ENCODE measurements around the gene SAFB.

Gene SAFB

DNA sequence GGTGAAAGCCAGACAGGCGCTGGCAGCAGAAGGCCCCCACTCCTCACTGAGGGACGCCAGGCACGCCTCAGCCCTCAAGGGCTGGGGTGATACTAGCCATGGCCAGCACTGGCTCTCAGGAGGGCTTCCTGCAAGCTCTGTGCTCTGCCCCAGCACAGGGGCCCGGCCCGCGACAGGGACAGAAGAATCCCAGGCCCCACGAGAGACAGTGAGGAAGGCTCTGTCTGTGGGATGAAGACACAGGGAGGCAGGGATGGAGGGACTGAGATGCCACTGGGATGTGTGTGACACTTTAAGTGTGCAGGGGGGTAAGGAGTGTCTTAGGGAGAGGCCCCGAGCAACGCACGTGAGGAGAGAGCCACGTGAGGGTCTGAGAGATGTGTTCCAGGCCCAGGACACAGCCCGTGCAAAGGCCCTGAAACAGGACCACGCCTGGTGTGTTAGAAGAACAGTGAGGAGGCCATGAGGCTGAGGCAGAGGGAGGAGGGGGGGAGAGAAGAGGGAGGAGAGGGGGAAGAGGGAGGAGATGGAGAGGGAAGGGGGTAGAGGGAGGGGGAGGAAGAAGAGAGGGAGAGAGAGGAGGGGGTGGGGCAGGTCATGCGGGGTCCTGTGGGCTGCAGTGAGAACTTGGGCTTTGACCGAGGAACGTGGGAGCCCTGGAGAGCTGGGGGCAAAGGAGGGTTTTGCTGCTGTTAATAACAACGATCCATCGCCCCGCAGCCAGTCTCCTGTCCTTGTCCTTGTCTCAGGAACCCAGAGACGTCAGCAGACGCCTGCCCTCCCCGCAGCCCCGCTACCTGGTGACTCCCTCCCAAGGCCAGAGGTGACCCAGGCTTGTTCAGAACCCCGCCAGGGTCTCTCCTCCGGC lies 74.4 kb downstream of the SAFB start:
- Histone ChIP-seq H3K36me3 (ENCODE audit: insufficient read depth, low read length) (peaks cover 78% of the 10 kb centered on the region), H3K4me2 (ENCODE audit: insufficient read depth, low read length) (no peak overlapping the region), H2AFZ (ENCODE audit: low read depth, low read length) (no peak overlapping the region), H3K27ac (ENCODE audit: low read length) (no peak overlapping the region), H4K20me1 (ENCODE audit: insufficient read depth, low read length) (peaks cover 74% of the 10 kb centered on the region), H3K4me3 (ENCODE audit: low read depth in 1 of 2, low read length in 2 of 2) (no peak overlapping the region), H3K4me1 (ENCODE audit: insufficient read depth, low read length) (peaks cover 17% of the 10 kb centered on the region), H3K9me3 (ENCODE audit: insufficient read depth, low read length, severe bottlenecking) (no peaks in the 10 kb centered on the region), H3K27me3 (ENCODE audit: insufficient read depth, low read length, poor library complexity) (no peaks in the 10 kb centered on the region), H3K9ac (ENCODE audit: low read depth, low read length) (no peak overlapping the region), H3K79me2 (ENCODE audit: insufficient read depth, low read length) (peaks cover 55% of the 10 kb centered on the region)
- peak; percentile 19 for ATAC-seq (ENCODE audit: insufficient read depth, low read depth)
- TF ChIP-seq, protein P1, sequence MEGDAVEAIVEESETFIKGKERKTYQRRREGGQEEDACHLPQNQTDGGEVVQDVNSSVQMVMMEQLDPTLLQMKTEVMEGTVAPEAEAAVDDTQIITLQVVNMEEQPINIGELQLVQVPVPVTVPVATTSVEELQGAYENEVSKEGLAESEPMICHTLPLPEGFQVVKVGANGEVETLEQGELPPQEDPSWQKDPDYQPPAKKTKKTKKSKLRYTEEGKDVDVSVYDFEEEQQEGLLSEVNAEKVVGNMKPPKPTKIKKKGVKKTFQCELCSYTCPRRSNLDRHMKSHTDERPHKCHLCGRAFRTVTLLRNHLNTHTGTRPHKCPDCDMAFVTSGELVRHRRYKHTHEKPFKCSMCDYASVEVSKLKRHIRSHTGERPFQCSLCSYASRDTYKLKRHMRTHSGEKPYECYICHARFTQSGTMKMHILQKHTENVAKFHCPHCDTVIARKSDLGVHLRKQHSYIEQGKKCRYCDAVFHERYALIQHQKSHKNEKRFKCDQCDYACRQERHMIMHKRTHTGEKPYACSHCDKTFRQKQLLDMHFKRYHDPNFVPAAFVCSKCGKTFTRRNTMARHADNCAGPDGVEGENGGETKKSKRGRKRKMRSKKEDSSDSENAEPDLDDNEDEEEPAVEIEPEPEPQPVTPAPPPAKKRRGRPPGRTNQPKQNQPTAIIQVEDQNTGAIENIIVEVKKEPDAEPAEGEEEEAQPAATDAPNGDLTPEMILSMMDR (IDR thresholded peaks at IDR 0.05; ENCODE audit: borderline replicate concordance, extremely low read depth, low read length, poor library complexity, severe bottlenecking): no peak
- no peak for TF ChIP-seq EZH2 (IDR thresholded peaks at IDR 0.05; ENCODE audit: borderline replicate concordance, low read depth, low read length, severe bottlenecking)
- no peak for DNase-seq

DNA sequence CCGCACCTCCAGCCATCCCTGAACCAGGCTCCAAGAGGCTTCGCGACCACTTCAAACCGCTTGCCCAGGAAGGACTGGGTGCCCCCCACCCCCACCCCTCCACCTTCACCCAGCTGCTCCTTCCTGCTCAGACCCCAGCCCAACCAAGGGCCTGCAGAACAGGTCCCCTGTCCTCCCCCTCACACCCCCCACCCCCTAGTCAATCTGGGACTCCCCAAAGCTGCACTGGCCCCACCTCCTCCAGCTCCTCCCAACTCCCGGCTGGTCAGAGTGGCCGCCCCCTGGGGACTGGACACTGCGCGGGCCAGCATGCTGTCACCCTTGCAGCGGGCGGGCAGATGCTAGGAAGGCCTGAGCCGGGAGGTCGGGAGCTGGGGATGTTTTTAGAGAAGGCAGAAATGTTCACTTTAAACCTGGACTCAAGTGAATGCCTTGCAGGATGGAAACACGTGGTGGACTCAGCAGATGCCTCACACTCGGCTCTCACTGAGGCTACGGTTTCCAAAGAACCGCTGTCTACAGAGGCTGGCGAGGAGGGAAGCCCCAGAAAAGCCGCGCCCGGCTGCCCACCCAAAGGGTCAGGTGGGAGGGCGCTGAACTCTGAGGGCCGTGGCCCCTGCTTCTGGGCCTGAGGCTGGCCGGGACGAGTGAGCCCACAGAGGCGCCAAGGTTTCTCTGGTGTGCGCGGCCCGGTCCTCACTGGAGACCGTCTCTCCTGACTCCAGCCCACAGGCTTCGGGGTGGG lies 75.2 kb downstream of the SAFB start:
- Histone ChIP-seq H3K79me2 (ENCODE audit: insufficient read depth, low read length) (peaks cover 47% of the 10 kb centered on the region), H3K27ac (ENCODE audit: low read length) (no peak overlapping the region), H3K4me2 (ENCODE audit: insufficient read depth, low read length) (no peak overlapping the region), H3K36me3 (ENCODE audit: insufficient read depth, low read length) (peaks cover 71% of the 10 kb centered on the region), H3K27me3 (ENCODE audit: insufficient read depth, low read length, poor library complexity) (no peaks in the 10 kb centered on the region), H3K9me3 (ENCODE audit: insufficient read depth, low read length, severe bottlenecking) (no peaks in the 10 kb centered on the region), H3K4me3 (ENCODE audit: low read depth in 1 of 2, low read length in 2 of 2) (no peak overlapping the region), H4K20me1 (ENCODE audit: insufficient read depth, low read length) (peaks cover 66% of the 10 kb centered on the region), H3K4me1 (ENCODE audit: insufficient read depth, low read length) (peaks cover 9% of the 10 kb centered on the region), H2AFZ (ENCODE audit: low read depth, low read length) (no peak overlapping the region), H3K9ac (ENCODE audit: low read depth, low read length) (no peak overlapping the region)
- TF ChIP-seq, protein P1 (IDR thresholded peaks at IDR 0.05; ENCODE audit: borderline replicate concordance, extremely low read depth, low read length, poor library complexity, severe bottlenecking): no peak
- no peak for TF ChIP-seq EZH2 (IDR thresholded peaks at IDR 0.05; ENCODE audit: borderline replicate concordance, low read depth, low read length, severe bottlenecking)
- DNase-seq (no peak), ATAC-seq (ENCODE audit: insufficient read depth, low read depth) (no peak)

DNA sequence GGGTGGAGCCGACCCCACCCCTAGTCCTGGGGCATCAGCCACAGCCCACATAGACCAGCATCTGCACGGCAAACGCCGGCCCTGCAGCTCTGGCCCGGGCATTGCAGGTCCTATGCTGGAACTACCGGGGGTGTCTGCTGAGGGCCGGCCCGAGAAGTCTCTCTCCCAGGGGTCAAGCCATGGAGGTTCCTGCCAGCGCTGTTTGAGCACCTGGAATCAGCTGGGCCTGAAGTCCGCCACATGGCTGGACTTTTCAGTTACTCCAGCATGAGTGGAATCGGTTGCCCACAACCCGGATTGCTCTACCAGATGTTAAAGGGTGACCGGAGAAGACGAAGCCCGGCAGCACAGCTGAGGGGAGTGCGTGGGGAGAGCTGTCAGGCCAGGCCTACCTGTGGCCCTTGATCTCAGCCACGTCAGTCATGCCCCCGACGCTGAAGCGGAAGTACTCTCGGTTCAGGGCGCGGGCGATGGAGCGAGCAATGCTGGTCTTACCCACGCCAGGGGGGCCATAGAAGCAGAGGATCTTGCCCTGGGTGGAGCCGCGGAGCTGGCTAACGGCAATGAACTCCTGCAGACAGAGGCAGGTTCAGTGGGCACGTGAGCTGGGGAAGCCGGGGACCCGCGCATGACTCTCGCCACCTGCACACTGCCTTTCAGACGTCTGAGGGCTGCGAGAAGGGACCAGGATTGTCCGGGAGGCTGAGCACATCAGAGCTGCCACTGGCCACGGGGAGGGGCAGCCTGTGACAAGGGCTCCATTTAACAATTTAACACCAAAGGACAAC lies 75.9 kb downstream of the SAFB start:
- no peak overlapping the region for H2AFZ ChIP-seq (ENCODE audit: low read depth, low read length)
- H3K36me3 ChIP-seq (ENCODE audit: insufficient read depth, low read length): peaks cover 71% of the 10 kb centered on the region
- H3K4me3 ChIP-seq (ENCODE audit: low read depth in 1 of 2, low read length in 2 of 2): no peak overlapping the region
- no peak for TF ChIP-seq EZH2 (IDR thresholded peaks at IDR 0.05; ENCODE audit: borderline replicate concordance, low read depth, low read length, severe bottlenecking)
- TF ChIP-seq, protein P1 (IDR thresholded peaks at IDR 0.05; ENCODE audit: borderline replicate concordance, extremely low read depth, low read length, poor library complexity, severe bottlenecking): no peak
- no peaks in the 10 kb centered on the region for H3K9me3 ChIP-seq (ENCODE audit: insufficient read depth, low read length, severe bottlenecking)
- DNase-seq (no peak), ATAC-seq (ENCODE audit: insufficient read depth, low read depth) (no peak)
- H4K20me1 ChIP-seq (ENCODE audit: insufficient read depth, low read length): peaks cover 66% of the 10 kb centered on the region
- H3K9ac ChIP-seq (ENCODE audit: low read depth, low read length): no peak overlapping the region
- no peak overlapping the region for H3K4me2 ChIP-seq (ENCODE audit: insufficient read depth, low read length)
- H3K4me1 ChIP-seq (ENCODE audit: insufficient read depth, low read length): peaks cover 1% of the 10 kb centered on the region
- no peaks in the 10 kb centered on the region for H3K27me3 ChIP-seq (ENCODE audit: insufficient read depth, low read length, poor library complexity)
- H3K27ac ChIP-seq (ENCODE audit: low read length): no peak overlapping the region
- peaks cover 47% of the 10 kb centered on the region for H3K79me2 ChIP-seq (ENCODE audit: insufficient read depth, low read length)

Data from DND-41 (cell line).